HFFc6 (cell line): ENCODE data around the gene ADAR. TPM values are rescaled to one million over a fixed set of nuclear protein-coding genes. Genes with fewer than 3 reads are reported as not detected.

ENCODE experiments used
- DNase-seq: peaks from one replicate; pipeline ENCODE4 v3.0.0-alpha.2; 2018
- H3K27ac Mint-ChIP-seq: 2 replicates; pipeline ENCODE4 v1.8.0; 2020; ENCODE audit warnings: mild to moderate bottlenecking, mixed read lengths
- H3K27me3 Mint-ChIP-seq: 2 replicates; pipeline ENCODE4 v1.8.0; 2021; ENCODE audit warnings: mild to moderate bottlenecking, moderate library complexity, mixed read lengths; ENCODE audit not compliant: insufficient read depth
- H3K36me3 Mint-ChIP-seq: 2 replicates; pipeline ENCODE4 v1.8.0; 2021; ENCODE audit warnings: low read depth, mixed read lengths
- H3K4me1 Mint-ChIP-seq: 2 replicates; pipeline ENCODE4 v1.8.0; 2020; ENCODE audit warnings: low read depth, mixed read lengths
- H3K4me3 Mint-ChIP-seq: 2 replicates; pipeline ENCODE4 v1.8.0; 2020; ENCODE audit warnings: mild to moderate bottlenecking, moderate library complexity, mixed read lengths
- H3K9me3 Mint-ChIP-seq: 2 replicates; pipeline ENCODE4 v1.8.0; 2020; ENCODE audit warnings: mild to moderate bottlenecking, mixed read lengths
- CTCF ChIP-seq: fragments of 200-600 bp; sonication (generic); IDR thresholded peaks from 2 replicates; pipeline ENCODE4 v1.5.0; 2021; ENCODE audit warnings: antibody characterized with exemption, mild to moderate bottlenecking
- total RNA-seq, 6 experiments: library from RNA; stranded (reverse); fragmentation: NEBNext Ultra II Directional; extraction: Animal tissue kit (Norgen Biotek cat#: 25700); gene quantifications; 2 replicates in 1 of 6; 3 replicates in 5 of 6; pipeline ENCODE4 v1.2.3, GENCODE V29; 2021

ADAR gene
- total RNA-seq, 6 experiments from 2014 or later = 122 to 136 (median 126) TPM

DNA sequence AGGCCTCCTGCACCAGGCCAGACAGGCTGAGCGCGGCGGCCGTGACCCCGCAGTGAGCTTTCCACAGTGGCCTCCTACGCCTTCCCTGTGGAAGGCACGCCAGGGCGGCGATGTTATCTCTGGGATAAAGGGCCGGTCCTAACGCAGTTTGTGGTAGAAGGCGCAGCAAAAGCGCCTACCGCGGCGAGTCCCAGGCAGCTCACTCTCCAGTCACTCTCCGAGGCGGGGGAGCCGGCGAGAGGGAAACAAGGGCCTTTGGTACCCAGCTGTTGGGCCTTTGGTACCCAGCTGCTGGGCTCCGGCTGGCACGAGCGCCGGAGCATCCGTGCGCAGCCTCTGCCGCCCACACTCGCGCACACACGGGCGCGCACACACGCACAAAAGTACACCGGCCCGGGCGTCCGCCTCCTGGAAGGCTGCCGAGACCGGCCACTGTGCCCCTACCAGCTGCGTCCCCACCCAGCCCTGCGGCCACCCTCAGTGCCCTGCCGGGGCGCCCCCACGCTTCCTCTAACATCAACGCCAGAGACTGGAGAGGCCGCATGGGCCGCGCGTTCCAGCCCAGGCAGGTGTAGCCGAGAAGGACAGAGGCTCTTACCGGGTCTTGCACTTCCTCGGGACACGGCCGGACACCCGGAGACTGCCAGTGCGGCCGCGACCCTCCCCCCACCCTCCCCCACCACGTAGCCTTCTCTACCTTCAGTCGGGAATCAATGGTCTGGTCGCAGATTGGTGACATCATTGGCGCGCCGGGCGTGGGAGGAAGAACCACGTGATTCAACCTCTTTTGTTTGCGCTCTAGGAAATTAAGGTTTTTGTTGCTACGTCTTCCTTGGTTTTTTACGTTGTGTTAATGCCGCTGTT is 19.5 kb upstream of the ADAR start:
- H3K4me1 Mint-ChIP-seq = peaks cover 51% of the 10 kb centered on the region
- H3K9me3 Mint-ChIP-seq = peaks cover 7% of the 10 kb centered on the region; the same call in 1 of the 2 replicates
- H3K4me3 Mint-ChIP-seq = peak overlapping the region; percentile 92
- peaks cover 6% of the 10 kb centered on the region for H3K27me3 Mint-ChIP-seq
- H3K36me3 Mint-ChIP-seq = peaks cover 6% of the 10 kb centered on the region
- peak overlapping the region; percentile 99 for H3K27ac Mint-ChIP-seq
- TF ChIP-seq CTCF = no peak
- DNase-seq = peak; percentile 73

DNA sequence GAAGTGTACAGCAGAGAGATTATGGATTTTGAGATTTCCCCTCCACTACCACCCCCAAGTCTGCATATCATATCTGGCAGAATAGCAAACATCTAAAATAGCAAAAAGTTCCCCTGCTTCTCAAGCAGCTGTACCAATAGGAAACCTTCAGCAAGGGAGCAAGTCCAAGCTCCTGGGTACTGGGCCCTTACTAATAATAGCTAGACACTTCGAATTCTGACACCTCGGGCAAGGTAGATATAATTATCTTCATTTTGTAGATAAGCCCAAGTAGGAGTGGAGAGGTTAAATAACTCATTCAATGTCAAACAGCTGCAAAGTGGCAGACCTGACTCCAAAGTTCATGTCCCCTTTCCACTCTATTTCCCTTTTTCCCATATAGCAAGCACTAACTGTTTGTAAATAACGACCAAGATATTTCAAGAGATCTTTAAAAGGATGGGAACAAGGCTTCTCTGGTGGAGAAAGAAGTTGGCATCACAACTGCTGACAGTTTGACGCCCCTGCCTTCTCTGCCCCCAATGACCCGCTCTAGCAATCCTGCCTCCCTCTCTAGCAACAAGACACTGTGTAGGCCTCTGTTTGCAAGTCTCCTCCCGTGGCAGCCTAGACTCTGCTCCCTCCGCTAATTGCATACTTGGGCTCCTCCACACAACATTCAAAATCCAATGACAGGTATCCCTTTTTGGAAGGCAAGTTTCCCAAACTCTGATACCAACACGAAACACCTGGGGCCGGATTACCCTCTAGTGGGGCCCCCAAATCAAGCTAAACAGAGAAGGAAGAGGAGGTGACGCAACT is 18.7 kb upstream of the ADAR start:
- TF ChIP-seq CTCF = no peak
- Mint-ChIP-seq H3K27me3 (no peaks in the 10 kb centered on the region), H3K4me3 (peak overlapping the region; percentile 92), H3K36me3 (peaks cover 10% of the 10 kb centered on the region), H3K9me3 (peaks cover 7% of the 10 kb centered on the region; the same call in 1 of the 2 replicates), H3K4me1 (peaks cover 51% of the 10 kb centered on the region), H3K27ac (peak overlapping the region; percentile 99)
- DNase-seq = no peak

DNA sequence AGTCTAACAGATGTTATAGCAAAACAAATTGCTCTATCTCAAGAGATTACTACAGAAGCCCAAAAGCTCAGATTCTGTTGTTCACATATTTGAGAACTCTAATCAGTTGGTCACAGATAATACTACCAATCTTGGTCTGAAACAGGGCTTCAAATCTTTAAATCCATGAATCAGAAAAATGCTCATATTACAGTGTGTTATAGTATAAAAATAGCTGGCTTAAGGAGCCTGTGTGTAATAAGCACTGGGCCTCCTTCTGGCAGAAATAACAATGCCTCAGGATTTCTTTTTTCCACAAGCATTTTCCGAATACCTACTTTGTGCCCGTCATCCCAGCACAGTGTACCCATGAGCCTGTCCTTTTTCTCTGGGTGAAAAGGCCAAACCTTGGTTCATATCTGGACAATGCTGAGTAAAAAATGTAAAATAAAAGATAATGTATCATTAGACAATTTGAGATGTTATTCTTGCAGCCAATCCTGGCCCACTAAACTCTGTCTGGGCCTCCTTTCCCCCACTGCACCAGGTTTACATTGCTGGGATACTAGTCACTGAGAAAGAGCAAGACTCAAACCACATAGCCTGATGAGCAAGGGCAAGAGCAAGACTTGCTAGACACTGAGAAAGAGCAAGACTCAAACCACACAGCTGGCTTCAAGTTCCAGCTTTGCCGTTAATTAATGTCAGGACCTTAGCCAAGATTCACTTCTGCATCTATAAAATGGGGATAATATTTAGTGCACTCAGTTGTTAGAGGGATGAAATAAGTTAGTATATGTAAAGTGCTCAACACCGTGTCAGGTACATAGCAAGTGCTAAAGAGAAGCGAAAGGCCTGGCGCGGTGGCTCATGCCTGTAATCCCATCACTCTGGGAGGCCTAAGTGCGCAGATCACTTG is 17.0 kb upstream of the ADAR start:
- Mint-ChIP-seq H3K27ac (peak overlapping the region; percentile 73), H3K27me3 (no peaks in the 10 kb centered on the region), H3K4me3 (peak overlapping the region; percentile 68), H3K4me1 (peaks cover 51% of the 10 kb centered on the region), H3K9me3 (peaks cover 4% of the 10 kb centered on the region; the same call in 1 of the 2 replicates), H3K36me3 (peaks cover 10% of the 10 kb centered on the region)
- peak; percentile 47 for TF ChIP-seq CTCF
- peak; percentile 89 for DNase-seq

GRCh38 chr1:154623358-154623757 is 15.4 kb upstream of the ADAR start:
- Mint-ChIP-seq H3K4me1 (peaks cover 38% of the 10 kb centered on the region), H3K36me3 (peaks cover 10% of the 10 kb centered on the region; the same call in 1 of the 2 replicates), H3K4me3 (no peak overlapping the region; the same call in 1 of the 2 replicates), H3K27ac (peak overlapping the region; percentile 57), H3K9me3 (no peaks in the 10 kb centered on the region), H3K27me3 (no peaks in the 10 kb centered on the region)
- no peak for TF ChIP-seq CTCF
- DNase-seq = no peak

DNA sequence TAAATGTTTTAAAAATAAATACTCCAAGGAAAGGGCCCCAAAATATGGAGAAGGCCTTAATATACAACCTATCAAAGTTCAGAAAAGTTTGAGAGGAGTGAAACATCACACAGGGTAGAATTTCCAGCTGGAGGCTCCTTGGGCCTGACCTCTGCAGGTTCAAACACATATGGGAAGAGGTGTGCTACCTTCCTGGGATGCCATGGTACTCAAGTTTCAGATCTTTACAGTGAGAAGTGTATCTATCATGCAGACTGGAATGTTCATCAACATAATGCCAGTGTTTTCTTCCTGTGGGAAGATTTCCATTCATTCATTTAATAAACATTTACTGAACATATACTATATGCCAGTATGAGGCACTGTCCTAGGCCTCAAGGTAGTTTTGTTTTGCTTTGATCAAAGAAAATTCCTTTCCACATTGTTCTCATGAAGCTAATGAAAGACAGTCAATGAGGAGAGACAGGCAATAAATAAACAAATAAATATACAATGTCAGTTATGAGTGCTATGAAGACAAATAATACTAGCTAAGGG is 14.6 kb upstream of the ADAR start:
- Mint-ChIP-seq H3K4me1 (peaks cover 38% of the 10 kb centered on the region), H3K4me3 (no peak overlapping the region), H3K27me3 (no peaks in the 10 kb centered on the region)

More for the DNA sequence above, 14.6 kb upstream of the ADAR start:
- Mint-ChIP-seq H3K36me3 (peaks cover 10% of the 10 kb centered on the region; the same call in 1 of the 2 replicates), H3K9me3 (no peaks in the 10 kb centered on the region), H3K27ac (peak overlapping the region; percentile 57; the same call in 1 of the 2 replicates)
- no peak for TF ChIP-seq CTCF
- no peak for DNase-seq
